Right forelimb (tissue), 1 donor: ENCODE results near the gene CCDC192.
"Not testable (repeated sequence)": the region's sequence is repeated elsewhere in the genome, so short reads cannot be mapped to it uniquely, and the experiment has no call there.

Experiments used
- DNase-seq: peaks from one replicate; pipeline ENCODE4 v3.0.0-alpha.2; 2018

The CCDC192 gene

GRCh38 chr5:127702926-127703561 is at the start of gene CCDC192:
CCDC192 (plus strand) TSS chr5:127703391; CDS start chr5:127703446, 55 bp downstream.
- DNase-seq: no peak

- no peak for DNase-seq
These were observed 46.4 kb upstream of the CCDC192 start for GRCh38 chr5:127656825-127657224.

- DNase-seq: no peak
These were observed 43.0 kb upstream of the CCDC192 start for GRCh38 chr5:127660047-127660733.

GRCh38 chr5:127664093-127664492 is 39.1 kb upstream of the CCDC192 start:
- DNase-seq: no peak

- no peak for DNase-seq
These were observed 37.5 kb upstream of the CCDC192 start for GRCh38 chr5:127665641-127666040.

- DNase-seq: no peak
These were observed 37.0 kb upstream of the CCDC192 start for GRCh38 chr5:127666043-127666716.

GRCh38 chr5:127667926-127668325 is 35.3 kb upstream of the CCDC192 start:
- no peak for DNase-seq

- DNase-seq: no peak
These were observed 32.0 kb upstream of the CCDC192 start for GRCh38 chr5:127671218-127671617.

- no peak for DNase-seq
These were observed 29.9 kb upstream of the CCDC192 start for GRCh38 chr5:127673117-127673800.

GRCh38 chr5:127676951-127677350 is 26.2 kb upstream of the CCDC192 start:
- DNase-seq: not testable (repeated sequence)

GRCh38 chr5:127679691-127680330 is 23.4 kb upstream of the CCDC192 start:
- not testable (repeated sequence) for DNase-seq

- DNase-seq: no peak
These were observed 22.6 kb upstream of the CCDC192 start for GRCh38 chr5:127680595-127680994.

GRCh38 chr5:127683008-127683407 is 20.2 kb upstream of the CCDC192 start:
- DNase-seq: no peak

- DNase-seq: no peak
These were observed 18.3 kb upstream of the CCDC192 start for GRCh38 chr5:127684726-127685467.

- no peak for DNase-seq
These were observed 17.5 kb upstream of the CCDC192 start for GRCh38 chr5:127685662-127686061.

- DNase-seq: no peak
These were observed 16.8 kb upstream of the CCDC192 start for GRCh38 chr5:127686424-127686823.

- DNase-seq: no peak
These were observed 8.5 kb upstream of the CCDC192 start for GRCh38 chr5:127694518-127695171.

GRCh38 chr5:127695346-127695745 is 7.8 kb upstream of the CCDC192 start:
- DNase-seq: no peak

GRCh38 chr5:127696683-127697082 is 6.5 kb upstream of the CCDC192 start:
- DNase-seq: no peak

- DNase-seq: no peak
These were observed 5.1 kb upstream of the CCDC192 start for GRCh38 chr5:127697894-127698600.

GRCh38 chr5:127699416-127699815 is 3.8 kb upstream of the CCDC192 start:
- no peak for DNase-seq
